ENCODE results near the gene ABHD17B. TPM values are rescaled to one million over a fixed set of nuclear protein-coding genes. Genes with fewer than 3 reads are reported as not detected.

The ABHD17B gene
- total RNA-seq, 1 experiment from 2014 or later, result 21.1 TPM

GRCh38 chr9:71918419-71918818, 7.4 kb upstream of the ABHD17B start:
- POLR2A ChIA-PET, result no interaction called here
- in situ Hi-C loops (cut with HindIII; ENCODE audit: low pct_unique_long_range_greater_than_20kb, low sequenced_read_pairs), result no loop called here
- no TSS peak for BruUV-seq (replicated peaks)

GRCh38 chr9:71916834-71917534, 6.0 kb upstream of the ABHD17B start:
- Histone ChIP-seq H3K4me1 (ENCODE audit: control insufficient read depth, insufficient read depth, low read length) (peaks cover 8% of the 10 kb centered on the region), H3K4me3 (ENCODE audit: low read depth in 2 of 2, low read length in 2 of 2) (no peak overlapping the region), H3K9me3 (ENCODE audit: control insufficient read depth, insufficient read depth, low read depth, low read length) (no peaks in the 10 kb centered on the region), H3K36me3 (ENCODE audit: control insufficient read depth, insufficient read depth, low read length) (peaks cover 2% of the 10 kb centered on the region), H3K27ac (ENCODE audit: low read length) (no peak overlapping the region), H3K27me3 (ENCODE audit: control insufficient read depth, insufficient read depth, low read length) (no peaks in the 10 kb centered on the region)
- no peak for ATAC-seq
- POLR2A ChIA-PET, result no interaction called here
- CTCF ChIA-PET, result no interaction called here
- DNase-seq (ENCODE audit: low read depth, low spot score), result no peak
- TF ChIP-seq CTCF (IDR thresholded peaks at IDR 0.05) (no peak), SIN3A (IDR thresholded peaks at IDR 0.05; ENCODE audit: borderline replicate concordance, insufficient read depth, low read depth, low read length) (no peak), TCF7L2 (IDR thresholded peaks at IDR 0.05; ENCODE audit: low read depth, low read length) (no peak), POLR2AphosphoS5 (IDR thresholded peaks at IDR 0.05; ENCODE audit: low read depth, low read length) (no peak)
- TF ChIP-seq, protein P1, sequence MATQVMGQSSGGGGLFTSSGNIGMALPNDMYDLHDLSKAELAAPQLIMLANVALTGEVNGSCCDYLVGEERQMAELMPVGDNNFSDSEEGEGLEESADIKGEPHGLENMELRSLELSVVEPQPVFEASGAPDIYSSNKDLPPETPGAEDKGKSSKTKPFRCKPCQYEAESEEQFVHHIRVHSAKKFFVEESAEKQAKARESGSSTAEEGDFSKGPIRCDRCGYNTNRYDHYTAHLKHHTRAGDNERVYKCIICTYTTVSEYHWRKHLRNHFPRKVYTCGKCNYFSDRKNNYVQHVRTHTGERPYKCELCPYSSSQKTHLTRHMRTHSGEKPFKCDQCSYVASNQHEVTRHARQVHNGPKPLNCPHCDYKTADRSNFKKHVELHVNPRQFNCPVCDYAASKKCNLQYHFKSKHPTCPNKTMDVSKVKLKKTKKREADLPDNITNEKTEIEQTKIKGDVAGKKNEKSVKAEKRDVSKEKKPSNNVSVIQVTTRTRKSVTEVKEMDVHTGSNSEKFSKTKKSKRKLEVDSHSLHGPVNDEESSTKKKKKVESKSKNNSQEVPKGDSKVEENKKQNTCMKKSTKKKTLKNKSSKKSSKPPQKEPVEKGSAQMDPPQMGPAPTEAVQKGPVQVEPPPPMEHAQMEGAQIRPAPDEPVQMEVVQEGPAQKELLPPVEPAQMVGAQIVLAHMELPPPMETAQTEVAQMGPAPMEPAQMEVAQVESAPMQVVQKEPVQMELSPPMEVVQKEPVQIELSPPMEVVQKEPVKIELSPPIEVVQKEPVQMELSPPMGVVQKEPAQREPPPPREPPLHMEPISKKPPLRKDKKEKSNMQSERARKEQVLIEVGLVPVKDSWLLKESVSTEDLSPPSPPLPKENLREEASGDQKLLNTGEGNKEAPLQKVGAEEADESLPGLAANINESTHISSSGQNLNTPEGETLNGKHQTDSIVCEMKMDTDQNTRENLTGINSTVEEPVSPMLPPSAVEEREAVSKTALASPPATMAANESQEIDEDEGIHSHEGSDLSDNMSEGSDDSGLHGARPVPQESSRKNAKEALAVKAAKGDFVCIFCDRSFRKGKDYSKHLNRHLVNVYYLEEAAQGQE (IDR thresholded peaks at IDR 0.05; ENCODE audit: insufficient read depth in 1 of 2, low read depth in 2 of 2, low read length in 1 of 2), result no peak
- in situ Hi-C loops (cut with HindIII; ENCODE audit: low pct_unique_long_range_greater_than_20kb, low sequenced_read_pairs) (no loop called here), intact Hi-C loops (cut with micrococcal nuclease; ENCODE audit: unreplicated experiment) (loop anchor here (10.0 kb wide), 1 partner anchor 108 kb away; no protein-coding TSS in a partner anchor)
- no TSS peak for BruUV-seq (replicated peaks)

More at GRCh38 chr9:71918419-71918818, 7.4 kb upstream of the ABHD17B start:
- TF ChIP-seq TCF7L2 (IDR thresholded peaks at IDR 0.05; ENCODE audit: low read depth, low read length) (no peak), SIN3A (IDR thresholded peaks at IDR 0.05; ENCODE audit: borderline replicate concordance, insufficient read depth, low read depth, low read length) (no peak), POLR2AphosphoS5 (IDR thresholded peaks at IDR 0.05; ENCODE audit: low read depth, low read length) (no peak), CTCF (IDR thresholded peaks at IDR 0.05) (no peak)
- TF ChIP-seq, protein P1 (IDR thresholded peaks at IDR 0.05; ENCODE audit: insufficient read depth in 1 of 2, low read depth in 2 of 2, low read length in 1 of 2), result no peak
- H3K27ac ChIP-seq (ENCODE audit: low read length), result no peak overlapping the region
- intact Hi-C loops (cut with micrococcal nuclease; ENCODE audit: unreplicated experiment), result loop anchor here (10.0 kb wide), 1 partner anchor 106 kb away; no protein-coding TSS in a partner anchor
- CTCF ChIA-PET, result no interaction called here
- peaks cover 8% of the 10 kb centered on the region for H3K4me1 ChIP-seq (ENCODE audit: control insufficient read depth, insufficient read depth, low read length)
- H3K4me3 ChIP-seq (ENCODE audit: low read depth in 2 of 2, low read length in 2 of 2), result no peak overlapping the region
- no peak for ATAC-seq
- no peak for DNase-seq (ENCODE audit: low read depth, low spot score)
- H3K27me3 ChIP-seq (ENCODE audit: control insufficient read depth, insufficient read depth, low read length), result no peaks in the 10 kb centered on the region
- no peaks in the 10 kb centered on the region; the same call in 1 of the 2 replicates for H3K36me3 ChIP-seq (ENCODE audit: control insufficient read depth, insufficient read depth, low read length)
- no peaks in the 10 kb centered on the region for H3K9me3 ChIP-seq (ENCODE audit: control insufficient read depth, insufficient read depth, low read depth, low read length)

Data from Panc1 (cell line).